Fibroblast of skin of scalp (primary cell): ENCODE results near the gene MRGPRD.
"Not testable (repeated sequence)": the region's sequence is repeated elsewhere in the genome, so short reads cannot be mapped to it uniquely, and the experiment has no call there.

Experiments
- DNase-seq: peaks from one replicate; pipeline ENCODE4 v3.0.0-alpha.2; 2013

The MRGPRD gene

GRCh38 chr11:68993546-68993945 is 12.8 kb upstream of the MRGPRD start:
- DNase-seq: no peak

DNA sequence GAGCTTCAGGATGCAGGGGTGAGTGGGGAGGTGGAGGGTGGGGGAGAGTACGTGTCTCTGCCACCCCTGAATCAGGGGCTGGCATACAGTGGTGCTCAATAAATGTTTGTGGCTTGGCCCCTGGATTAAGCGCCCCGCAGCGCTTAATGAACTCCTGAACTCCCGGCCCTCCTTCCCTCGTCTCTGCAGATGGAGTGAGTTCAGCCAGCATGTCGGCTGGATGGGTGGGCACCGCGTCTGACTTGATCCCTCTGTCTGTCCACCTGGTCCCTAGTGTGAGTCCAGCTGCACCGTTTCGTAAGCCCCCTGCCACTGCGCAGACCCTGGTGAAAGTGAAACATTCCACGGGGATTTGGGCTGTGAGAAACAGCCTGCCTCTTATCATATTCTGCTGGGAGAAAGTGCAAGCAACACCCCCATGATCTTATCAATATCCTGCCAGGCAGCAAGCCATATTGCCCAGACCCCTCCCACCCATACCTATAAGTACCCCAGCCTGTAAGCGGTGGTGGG is 12.0 kb upstream of the MRGPRD start:
- DNase-seq: no peak

DNA sequence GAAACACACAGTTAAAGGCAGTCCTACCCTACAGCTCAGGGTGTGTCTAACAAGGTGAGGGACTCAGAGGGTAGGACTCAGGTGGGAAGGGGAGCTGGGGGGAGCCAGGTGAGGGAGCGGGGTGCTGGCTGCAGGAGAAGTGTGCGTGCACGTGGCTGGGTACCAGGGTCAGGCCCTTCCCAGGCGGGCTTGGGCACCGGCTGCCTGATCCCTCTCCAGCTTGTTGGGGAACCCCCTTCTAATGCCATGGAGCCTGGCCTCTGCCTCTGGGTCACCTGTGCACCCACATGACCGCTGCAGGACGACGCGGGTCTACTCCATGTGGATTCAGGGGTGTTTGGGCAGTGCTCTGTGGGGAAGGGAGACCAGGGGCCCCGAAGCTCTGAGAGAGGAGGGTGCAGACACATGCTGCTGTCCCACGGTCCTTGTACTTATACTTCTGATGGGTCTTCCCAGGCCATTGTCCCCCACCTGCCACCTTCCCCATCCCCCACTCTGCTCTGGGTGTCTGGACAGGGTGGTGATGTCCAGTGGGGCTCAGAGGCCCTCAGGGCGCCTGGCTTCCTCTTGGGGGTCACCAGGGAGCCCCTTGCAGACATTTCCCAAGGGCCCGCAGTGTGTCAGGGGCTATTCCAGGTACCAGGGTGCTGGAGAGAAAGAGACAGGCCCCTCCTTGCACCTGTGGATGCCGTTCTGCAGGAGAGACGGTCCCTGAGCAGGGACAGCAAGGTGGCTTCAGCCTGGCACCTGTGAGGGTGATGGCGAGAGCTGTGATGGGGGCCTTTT is 10.4 kb upstream of the MRGPRD start:
- no peak for DNase-seq

DNA sequence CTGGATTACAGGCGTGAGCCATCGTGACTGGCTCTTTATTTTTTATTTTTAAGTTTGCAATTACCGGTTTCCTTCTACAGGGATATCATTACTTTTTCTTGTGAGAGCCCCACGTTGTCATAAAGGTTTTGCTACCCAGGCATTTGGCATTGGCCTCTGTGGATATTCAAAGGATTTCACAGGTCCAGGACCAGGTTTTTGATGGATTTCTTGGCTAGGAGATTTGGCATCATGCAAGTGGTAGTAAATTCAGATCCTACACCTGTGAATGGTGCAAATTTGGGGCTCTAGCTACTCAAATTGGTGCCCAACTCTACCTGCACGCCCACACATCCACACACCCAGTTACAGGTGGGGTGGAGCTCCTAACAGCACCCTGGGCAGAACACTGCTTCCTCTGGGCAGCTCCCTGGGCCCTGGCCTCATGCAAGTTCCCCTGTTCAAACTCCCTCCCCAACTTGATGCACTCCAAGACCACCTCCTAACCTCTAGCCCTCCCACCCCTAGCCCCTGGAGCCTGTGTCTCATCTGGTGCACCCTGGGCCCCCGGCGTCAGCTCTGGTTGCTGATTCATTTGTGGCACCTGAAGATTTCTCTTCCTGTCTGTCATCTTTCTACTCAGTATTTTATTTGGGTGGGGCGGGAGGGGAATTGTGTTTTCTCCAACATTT is 9.3 kb upstream of the MRGPRD start:
- no peak for DNase-seq

DNA sequence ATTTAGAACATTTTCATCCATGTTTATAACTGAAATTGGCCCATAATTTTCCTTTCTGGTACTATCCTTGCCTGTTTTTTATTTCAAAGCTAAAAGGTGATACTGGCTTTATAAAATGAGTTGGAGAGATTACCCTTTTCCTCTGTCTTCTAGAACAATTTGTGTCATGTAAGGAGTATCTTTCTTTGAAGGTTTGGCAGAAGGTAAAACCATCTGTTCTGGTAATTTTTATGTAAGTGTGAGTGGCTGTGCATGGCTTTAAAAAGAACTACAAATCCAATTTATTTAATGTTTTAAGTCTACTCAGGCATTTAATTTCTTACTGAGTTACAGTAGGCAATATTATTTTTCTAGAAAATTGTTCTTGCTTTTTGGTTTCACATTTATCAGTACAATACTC is 7.7 kb upstream of the MRGPRD start:
- DNase-seq: no peak

- DNase-seq: no peak
Measured at GRCh38 chr11:68987211-68987610, 6.4 kb upstream of the MRGPRD start.

GRCh38 chr11:68983801-68984200 is 3.0 kb upstream of the MRGPRD start:
- DNase-seq: no peak

DNA sequence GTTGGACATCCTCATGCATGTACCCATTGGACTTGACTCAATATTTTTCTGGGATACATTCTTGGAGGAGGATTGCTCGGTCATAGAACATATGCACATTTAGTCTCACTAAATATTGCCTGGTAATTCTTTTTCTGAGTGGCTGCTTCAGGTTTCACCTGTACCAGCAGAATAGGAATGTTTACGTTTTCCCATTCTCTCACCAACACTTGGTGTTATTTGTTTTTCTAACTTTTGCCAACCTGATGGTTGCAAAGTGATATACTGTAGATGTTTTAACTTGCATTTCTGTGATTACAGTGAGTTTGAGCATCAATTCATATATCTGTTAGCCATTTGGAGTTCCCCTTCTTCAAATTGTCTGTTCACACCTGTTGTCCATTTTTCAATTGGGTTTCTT is 1.3 kb upstream of the MRGPRD start:
- no peak for DNase-seq

GRCh38 chr11:68979931-68980775 is 633 bp downstream of the MRGPRD start:
- no peak for DNase-seq

- DNase-seq: no peak
Measured at GRCh38 chr11:68978931-68979594, 1.7 kb downstream of the MRGPRD start.

- no peak for DNase-seq
Measured at GRCh38 chr11:68978626-68978930, 2.2 kb downstream of the MRGPRD start.

- DNase-seq: no peak
Measured at GRCh38 chr11:68977781-68978625, 2.8 kb downstream of the MRGPRD start.

GRCh38 chr11:68976563-68976962 is 4.2 kb downstream of the MRGPRD start:
- DNase-seq: no peak

DNA sequence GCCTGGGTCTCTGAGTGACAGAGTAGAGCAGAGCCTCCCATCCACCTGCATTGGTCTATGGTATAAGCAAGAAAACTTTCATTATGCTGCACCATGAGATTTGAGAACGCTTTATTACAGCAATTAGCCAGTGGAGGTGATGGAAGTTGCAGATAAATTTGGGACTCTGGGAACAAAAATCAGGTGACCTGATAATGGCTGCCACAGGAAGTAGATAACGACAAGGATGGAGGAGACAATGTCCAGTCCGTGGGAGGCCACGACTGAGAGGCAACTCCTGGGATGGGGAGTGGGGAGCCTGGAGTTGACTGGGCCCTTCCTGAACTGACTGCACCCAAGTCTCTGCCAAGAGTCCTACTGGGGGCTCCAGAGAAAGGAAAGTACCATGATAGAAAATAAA is 4.7 kb downstream of the MRGPRD start:
- no peak for DNase-seq

DNA sequence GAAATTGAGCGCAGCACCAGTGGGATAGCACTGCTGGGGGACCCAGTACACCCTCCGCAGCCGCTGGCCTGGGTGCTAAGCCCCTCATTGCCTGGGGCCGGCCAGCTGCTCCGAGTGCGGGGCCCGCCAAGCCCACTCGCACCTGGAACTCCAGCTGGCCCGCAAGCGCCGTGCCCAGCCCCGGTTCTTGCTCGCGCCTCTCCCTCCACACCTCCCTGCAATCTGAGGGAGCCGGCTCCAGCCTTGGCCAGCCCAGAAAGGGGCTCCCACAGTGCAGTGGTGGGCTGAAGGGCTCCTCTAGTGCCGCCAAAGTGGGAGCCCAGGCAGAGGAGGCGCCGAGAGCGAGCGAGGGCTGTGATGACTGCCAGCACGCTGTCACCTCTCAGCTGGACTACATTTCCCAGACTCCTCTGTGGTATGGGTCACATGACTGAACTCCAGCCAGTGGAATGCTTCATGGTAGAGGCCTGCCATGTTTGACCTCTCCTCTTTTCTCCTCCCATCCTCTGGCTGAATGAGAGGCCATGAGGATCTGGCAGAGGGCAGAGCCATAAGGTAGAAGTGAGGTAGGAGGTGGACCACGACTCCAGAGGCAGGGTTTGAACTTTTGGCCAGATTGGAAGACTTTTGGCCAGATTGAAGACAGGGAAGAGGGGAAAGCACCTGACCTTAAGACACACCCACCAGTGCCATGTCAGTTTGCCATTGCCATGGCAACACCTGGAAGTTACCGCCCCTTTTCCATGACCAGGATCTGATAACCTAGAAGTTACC is 6.2 kb downstream of the MRGPRD start:
- DNase-seq: peak; percentile 20

- DNase-seq: not testable (repeated sequence)
Measured at GRCh38 chr11:68973706-68974105, 7.1 kb downstream of the MRGPRD start.

GRCh38 chr11:68973219-68973618 is 7.6 kb downstream of the MRGPRD start:
- DNase-seq: no peak

- no peak for DNase-seq
Measured at GRCh38 chr11:68970921-68971636, 9.7 kb downstream of the MRGPRD start.

- DNase-seq: no peak
Measured at GRCh38 chr11:68969386-68969785, 11.4 kb downstream of the MRGPRD start.
